ENCODE results near the gene CADPS2.
"Not testable (repeated sequence)": the region's sequence is repeated elsewhere in the genome, so short reads cannot be mapped to it uniquely, and the experiment has no call there.

Gene CADPS2

DNA sequence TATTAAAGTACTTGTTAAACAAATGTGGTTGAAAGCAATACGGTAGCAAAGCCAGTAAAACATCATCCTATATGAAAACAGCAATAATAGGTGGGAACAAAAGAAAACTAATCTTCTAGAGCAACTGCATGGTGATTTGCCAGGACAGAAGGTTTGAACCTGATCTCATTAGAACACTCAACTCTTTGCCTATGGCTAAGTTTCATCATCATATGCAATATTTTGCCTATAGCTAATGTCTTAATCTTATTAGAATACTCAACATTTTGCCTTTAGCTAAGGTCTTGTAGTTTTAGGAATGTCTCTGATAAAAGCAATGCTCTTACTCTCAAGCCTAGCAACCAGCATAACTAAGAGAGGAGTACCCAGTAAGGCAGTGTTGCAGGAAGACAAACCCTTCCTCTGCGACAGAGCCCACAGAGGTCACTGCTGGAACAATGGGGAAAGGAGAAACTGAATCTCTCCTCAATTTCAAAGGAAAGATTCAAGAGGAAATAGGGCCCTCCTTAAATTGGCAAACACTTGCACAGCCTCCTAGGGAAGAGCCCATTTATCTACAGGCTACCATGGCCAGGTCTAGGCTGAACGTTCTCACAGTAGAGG lies 38.3 kb downstream of the CADPS2 start:
- H3K36me3 ChIP-seq (ENCODE audit: control insufficient read depth, insufficient read depth, low read length): no peaks in the 10 kb centered on the region
- H3K4me3 ChIP-seq (ENCODE audit: low read depth, low read length): no peak overlapping the region
- no peak overlapping the region for H3K9ac ChIP-seq (ENCODE audit: low read depth, low read length)
- peaks cover 6% of the 10 kb centered on the region for H3K4me1 ChIP-seq (ENCODE audit: control insufficient read depth, insufficient read depth, low read length)
- no peaks in the 10 kb centered on the region for H3K9me3 ChIP-seq (ENCODE audit: control insufficient read depth, insufficient read depth, low read length)
- H3K27me3 ChIP-seq (ENCODE audit: control insufficient read depth, insufficient read depth, low read length): no peaks in the 10 kb centered on the region

DNA sequence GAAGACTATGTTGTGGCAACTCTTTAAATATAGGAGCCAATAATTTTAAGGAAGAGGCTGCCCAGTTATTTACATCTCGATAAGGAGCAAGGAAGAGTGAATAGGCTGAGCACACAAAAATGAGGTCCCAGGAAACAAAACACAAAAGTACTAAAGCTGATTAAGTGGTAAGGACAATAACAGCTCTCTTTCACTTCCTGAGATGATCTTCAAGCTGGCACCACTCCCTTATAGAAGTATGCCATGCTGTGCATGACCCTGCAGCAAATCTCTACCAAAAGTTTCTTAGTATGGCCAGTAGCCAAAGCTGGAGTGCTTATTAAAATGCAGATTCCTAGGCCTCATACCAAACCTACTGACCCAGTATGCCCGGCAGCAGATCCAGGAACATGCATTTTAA lies 39.7 kb downstream of the CADPS2 start:
- Histone ChIP-seq H3K4me3 (ENCODE audit: low read depth, low read length) (no peak overlapping the region), H3K9me3 (ENCODE audit: control insufficient read depth, insufficient read depth, low read length) (no peaks in the 10 kb centered on the region), H3K36me3 (ENCODE audit: control insufficient read depth, insufficient read depth, low read length) (no peaks in the 10 kb centered on the region), H3K27me3 (ENCODE audit: control insufficient read depth, insufficient read depth, low read length) (no peaks in the 10 kb centered on the region), H3K4me1 (ENCODE audit: control insufficient read depth, insufficient read depth, low read length) (peaks cover 6% of the 10 kb centered on the region), H3K9ac (ENCODE audit: low read depth, low read length) (no peak overlapping the region)

DNA sequence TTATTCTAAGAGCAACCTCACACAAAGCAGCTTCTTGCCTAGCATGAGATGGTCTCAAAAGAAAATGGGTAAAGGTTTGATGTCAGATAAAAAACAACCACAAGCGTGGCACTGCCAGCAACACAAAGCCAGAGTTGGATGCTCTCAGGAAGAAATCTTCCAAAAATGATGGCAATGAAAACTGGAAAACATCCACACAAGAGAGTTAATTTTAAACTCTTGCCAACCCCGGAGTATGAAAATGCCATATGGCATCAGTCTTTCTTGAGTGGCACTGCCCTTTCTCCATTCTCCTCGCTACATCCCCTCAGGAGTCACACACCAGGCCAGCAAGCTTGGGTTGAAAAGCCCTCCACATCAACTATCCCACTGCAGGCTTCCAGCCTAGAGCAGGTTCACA lies 41.0 kb downstream of the CADPS2 start:
- Histone ChIP-seq H3K9ac (ENCODE audit: low read depth, low read length) (no peak overlapping the region), H3K27me3 (ENCODE audit: control insufficient read depth, insufficient read depth, low read length) (no peaks in the 10 kb centered on the region), H3K36me3 (ENCODE audit: control insufficient read depth, insufficient read depth, low read length) (no peaks in the 10 kb centered on the region), H3K4me1 (ENCODE audit: control insufficient read depth, insufficient read depth, low read length) (peaks cover 6% of the 10 kb centered on the region), H3K4me3 (ENCODE audit: low read depth, low read length) (no peak overlapping the region), H3K9me3 (ENCODE audit: control insufficient read depth, insufficient read depth, low read length) (no peaks in the 10 kb centered on the region)

DNA sequence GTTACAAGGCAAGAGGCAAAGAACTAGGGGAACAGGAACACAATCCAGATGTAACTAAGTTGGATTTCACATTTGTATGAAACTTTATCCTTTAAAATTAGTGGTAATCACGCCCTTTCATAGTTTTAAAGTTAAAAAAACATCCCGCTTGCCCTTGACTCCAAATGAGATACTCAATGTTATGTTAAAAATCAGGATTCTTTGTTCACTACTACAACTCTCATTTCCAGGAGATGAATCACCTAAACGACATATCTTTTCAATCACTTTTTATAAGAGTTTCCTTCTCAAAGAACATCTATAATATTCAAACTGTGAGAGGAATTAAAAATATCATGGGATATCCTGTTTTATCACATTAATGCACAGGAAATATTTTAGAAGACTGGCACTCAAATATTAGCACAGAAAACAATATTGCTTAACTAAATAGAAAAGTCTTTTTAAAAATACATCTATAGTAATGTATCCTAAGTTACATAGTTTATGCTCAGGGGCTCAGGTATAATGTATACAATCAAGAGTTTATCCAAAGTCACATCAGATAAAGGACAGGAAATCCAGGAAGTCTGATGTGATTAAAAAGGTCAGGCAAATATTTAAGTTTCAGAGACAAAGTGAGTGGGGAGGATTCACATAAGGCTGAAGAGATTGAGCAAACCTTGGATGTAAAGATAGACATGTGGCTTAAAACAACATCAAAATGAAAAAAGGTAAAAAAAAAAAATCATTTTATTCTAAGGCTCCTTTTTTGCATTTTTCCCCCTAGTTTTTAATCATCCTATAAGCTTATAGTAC lies 41.9 kb downstream of the CADPS2 start:
- H3K9ac ChIP-seq (ENCODE audit: low read depth, low read length): no peak overlapping the region
- H3K9me3 ChIP-seq (ENCODE audit: control insufficient read depth, insufficient read depth, low read length): no peaks in the 10 kb centered on the region
- H3K27me3 ChIP-seq (ENCODE audit: control insufficient read depth, insufficient read depth, low read length): no peaks in the 10 kb centered on the region
- no peaks in the 10 kb centered on the region for H3K36me3 ChIP-seq (ENCODE audit: control insufficient read depth, insufficient read depth, low read length)
- H3K4me3 ChIP-seq (ENCODE audit: low read depth, low read length): no peak overlapping the region
- peaks cover 6% of the 10 kb centered on the region for H3K4me1 ChIP-seq (ENCODE audit: control insufficient read depth, insufficient read depth, low read length)

DNA sequence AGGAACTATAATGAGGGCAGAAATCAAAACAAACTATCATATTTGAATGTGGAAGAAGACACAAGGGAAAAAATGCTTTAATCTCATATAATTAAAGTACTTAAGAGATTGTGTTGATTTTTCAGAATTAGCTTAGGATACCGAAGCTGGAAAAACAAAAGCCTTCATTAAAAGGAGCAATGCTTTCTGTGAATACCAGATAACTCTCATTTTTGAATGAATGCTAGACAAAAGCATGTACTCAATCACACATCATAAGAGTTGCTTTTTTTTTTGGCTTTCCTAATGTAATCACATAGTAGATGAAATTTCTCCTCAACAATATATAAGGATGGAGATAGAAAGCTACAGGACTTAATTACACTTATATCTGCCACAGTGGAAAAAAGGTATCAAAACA lies 43.3 kb downstream of the CADPS2 start:
- no peaks in the 10 kb centered on the region for H3K9me3 ChIP-seq (ENCODE audit: control insufficient read depth, insufficient read depth, low read length)
- no peak overlapping the region for H3K9ac ChIP-seq (ENCODE audit: low read depth, low read length)
- H3K4me3 ChIP-seq (ENCODE audit: low read depth, low read length): no peak overlapping the region
- no peaks in the 10 kb centered on the region for H3K4me1 ChIP-seq (ENCODE audit: control insufficient read depth, insufficient read depth, low read length)
- H3K27me3 ChIP-seq (ENCODE audit: control insufficient read depth, insufficient read depth, low read length): no peaks in the 10 kb centered on the region
- H3K36me3 ChIP-seq (ENCODE audit: control insufficient read depth, insufficient read depth, low read length): no peaks in the 10 kb centered on the region

DNA sequence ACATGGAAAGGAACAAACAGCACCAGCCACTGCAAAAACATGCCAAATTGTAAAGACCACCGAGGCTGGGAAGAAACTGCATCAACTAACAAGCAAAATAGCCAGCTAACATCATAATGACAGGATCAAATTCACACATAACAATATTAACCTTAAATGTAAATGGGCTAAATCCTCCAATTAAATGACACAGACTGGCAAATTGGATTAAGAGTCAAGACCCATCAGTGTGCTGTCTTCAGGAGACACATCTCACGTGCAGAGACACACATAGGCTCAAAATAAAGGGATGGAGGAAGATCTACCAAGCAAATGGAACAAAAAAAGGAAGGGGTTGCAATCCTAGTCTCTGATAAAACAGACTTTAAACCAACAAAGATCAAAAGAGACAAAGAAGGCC lies 50.0 kb downstream of the CADPS2 start:
- not testable (repeated sequence) for H3K36me3 ChIP-seq (ENCODE audit: control insufficient read depth, insufficient read depth, low read length); H3K4me1 ChIP-seq (ENCODE audit: control insufficient read depth, insufficient read depth, low read length); H3K4me3 ChIP-seq (ENCODE audit: low read depth, low read length); H3K27me3 ChIP-seq (ENCODE audit: control insufficient read depth, insufficient read depth, low read length); H3K9me3 ChIP-seq (ENCODE audit: control insufficient read depth, insufficient read depth, low read length); H3K9ac ChIP-seq (ENCODE audit: low read depth, low read length)

DNA sequence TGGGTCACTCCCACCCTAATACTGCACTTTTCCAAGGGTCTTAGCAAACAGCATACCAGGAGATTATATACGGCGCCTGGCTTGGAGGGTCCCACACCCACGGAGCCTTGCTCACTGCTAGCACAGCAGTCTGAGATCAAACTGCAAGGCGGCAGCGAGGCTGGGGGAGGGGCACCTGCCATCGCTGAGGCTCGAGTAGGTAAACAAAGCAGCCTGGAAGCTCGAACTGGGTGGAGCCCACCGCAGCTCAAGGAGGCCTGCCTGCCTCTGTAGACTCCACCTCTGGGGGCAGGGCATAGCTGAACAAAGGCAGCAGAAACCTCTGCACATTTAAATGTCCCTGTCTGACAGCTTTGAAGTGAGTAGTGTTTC lies 51.7 kb downstream of the CADPS2 start:
- H3K9ac ChIP-seq (ENCODE audit: low read depth, low read length); H3K27me3 ChIP-seq (ENCODE audit: control insufficient read depth, insufficient read depth, low read length); H3K9me3 ChIP-seq (ENCODE audit: control insufficient read depth, insufficient read depth, low read length); H3K4me1 ChIP-seq (ENCODE audit: control insufficient read depth, insufficient read depth, low read length); H3K36me3 ChIP-seq (ENCODE audit: control insufficient read depth, insufficient read depth, low read length): not testable (repeated sequence)
- peak overlapping the region; percentile 32 for H3K4me3 ChIP-seq (ENCODE audit: low read depth, low read length)

DNA sequence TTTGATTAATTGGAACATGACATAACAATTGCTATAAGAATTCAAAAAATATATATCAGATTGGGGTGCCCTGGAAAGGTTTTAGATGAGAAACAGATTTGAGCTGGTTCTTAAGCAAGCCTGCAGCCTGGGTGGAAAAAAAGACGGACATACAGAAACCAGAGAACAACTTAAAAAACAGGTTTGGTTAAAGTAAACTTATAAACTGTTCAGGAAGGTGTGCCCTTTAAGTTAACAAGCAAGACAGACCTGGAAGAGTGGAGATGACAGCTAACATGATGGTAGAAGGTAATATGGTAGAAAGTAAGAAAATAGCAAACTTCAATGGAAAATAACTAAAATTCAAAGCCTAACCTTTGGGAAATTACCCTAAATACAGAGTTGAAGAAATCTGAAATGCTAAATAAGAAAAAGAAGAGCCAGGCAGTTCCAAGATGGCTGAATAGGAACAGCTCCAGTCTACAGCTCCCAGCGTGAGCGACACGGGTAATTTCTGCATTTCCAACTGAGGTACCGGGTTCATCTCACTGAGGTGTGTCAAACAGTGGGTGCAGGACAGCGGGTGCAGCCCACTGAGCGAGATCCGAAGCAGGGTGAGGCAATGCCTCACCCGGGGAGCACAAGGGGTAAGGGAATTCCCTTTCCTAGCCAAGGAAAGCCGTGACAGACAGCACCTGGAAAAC lies 52.2 kb downstream of the CADPS2 start:
- H3K36me3 ChIP-seq (ENCODE audit: control insufficient read depth, insufficient read depth, low read length): no peaks in the 10 kb centered on the region
- H3K9ac ChIP-seq (ENCODE audit: low read depth, low read length): no peak overlapping the region
- peak overlapping the region; percentile 32 for H3K4me3 ChIP-seq (ENCODE audit: low read depth, low read length)
- no peaks in the 10 kb centered on the region for H3K9me3 ChIP-seq (ENCODE audit: control insufficient read depth, insufficient read depth, low read length)
- no peaks in the 10 kb centered on the region for H3K4me1 ChIP-seq (ENCODE audit: control insufficient read depth, insufficient read depth, low read length)
- H3K27me3 ChIP-seq (ENCODE audit: control insufficient read depth, insufficient read depth, low read length): no peaks in the 10 kb centered on the region

DNA sequence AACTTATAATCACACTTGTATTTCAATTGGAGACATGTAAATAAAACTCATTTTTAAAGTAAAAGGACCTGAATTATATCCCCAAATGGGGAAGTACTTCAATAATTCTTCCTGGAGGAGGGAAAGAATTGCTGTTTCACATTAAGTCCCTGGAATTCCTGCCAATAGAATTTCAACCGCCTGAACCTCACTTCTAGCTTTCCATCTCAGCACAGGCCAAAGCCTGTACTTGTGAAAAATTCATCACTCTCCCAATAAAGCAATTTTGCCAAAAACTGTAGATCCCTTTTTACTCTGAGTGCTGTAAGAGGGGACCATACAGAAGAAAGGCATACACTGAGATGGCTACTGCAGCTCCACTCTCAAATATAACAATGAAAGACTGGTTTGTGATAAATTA lies 54.8 kb downstream of the CADPS2 start:
- Histone ChIP-seq H3K36me3 (ENCODE audit: control insufficient read depth, insufficient read depth, low read length) (no peaks in the 10 kb centered on the region), H3K4me3 (ENCODE audit: low read depth, low read length) (no peak overlapping the region), H3K4me1 (ENCODE audit: control insufficient read depth, insufficient read depth, low read length) (no peaks in the 10 kb centered on the region), H3K9ac (ENCODE audit: low read depth, low read length) (no peak overlapping the region), H3K9me3 (ENCODE audit: control insufficient read depth, insufficient read depth, low read length) (no peaks in the 10 kb centered on the region), H3K27me3 (ENCODE audit: control insufficient read depth, insufficient read depth, low read length) (no peaks in the 10 kb centered on the region)

DNA sequence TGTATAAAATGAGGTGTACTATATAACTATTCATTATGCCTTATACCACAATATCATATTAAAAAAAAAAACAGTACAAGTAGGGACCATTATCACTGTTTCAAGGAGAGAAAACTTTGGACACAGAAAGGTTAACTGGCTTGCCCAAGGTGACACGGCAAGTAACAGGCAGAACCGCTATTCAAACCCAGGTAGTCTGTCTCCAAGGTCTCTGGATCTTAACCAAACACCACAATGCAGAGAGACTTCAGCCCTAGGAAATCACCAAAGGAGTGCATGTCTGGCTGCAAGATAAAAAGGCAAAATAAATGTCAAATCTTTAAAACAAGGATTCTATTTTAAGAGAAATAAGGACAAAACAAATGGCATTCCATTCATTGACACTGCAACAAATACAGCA lies 56.3 kb downstream of the CADPS2 start:
- Histone ChIP-seq H3K9ac (ENCODE audit: low read depth, low read length) (no peak overlapping the region), H3K27me3 (ENCODE audit: control insufficient read depth, insufficient read depth, low read length) (no peaks in the 10 kb centered on the region), H3K4me3 (ENCODE audit: low read depth, low read length) (no peak overlapping the region), H3K9me3 (ENCODE audit: control insufficient read depth, insufficient read depth, low read length) (no peaks in the 10 kb centered on the region), H3K36me3 (ENCODE audit: control insufficient read depth, insufficient read depth, low read length) (no peaks in the 10 kb centered on the region), H3K4me1 (ENCODE audit: control insufficient read depth, insufficient read depth, low read length) (no peaks in the 10 kb centered on the region)

DNA sequence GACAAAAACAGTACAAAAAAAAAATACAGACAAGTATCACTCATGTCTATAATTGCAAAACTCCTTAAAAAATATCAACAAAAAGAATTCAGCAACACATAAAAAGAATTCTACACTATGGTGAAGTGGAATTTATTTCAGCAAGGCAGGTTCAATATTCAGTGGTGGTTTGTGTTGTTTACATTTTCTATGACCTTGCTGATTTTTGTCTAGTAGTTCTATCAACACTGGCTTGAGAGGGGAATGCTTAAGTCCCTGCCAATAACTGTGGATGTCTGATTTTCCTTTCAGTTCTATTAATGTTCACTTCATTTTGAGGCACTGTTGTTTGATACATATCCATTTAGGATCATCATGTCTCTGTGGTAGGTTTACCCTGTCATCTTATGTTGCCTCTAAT lies 58.5 kb downstream of the CADPS2 start:
- Histone ChIP-seq H3K4me3 (ENCODE audit: low read depth, low read length) (no peak overlapping the region), H3K9me3 (ENCODE audit: control insufficient read depth, insufficient read depth, low read length) (no peaks in the 10 kb centered on the region), H3K4me1 (ENCODE audit: control insufficient read depth, insufficient read depth, low read length) (no peaks in the 10 kb centered on the region), H3K36me3 (ENCODE audit: control insufficient read depth, insufficient read depth, low read length) (no peaks in the 10 kb centered on the region), H3K9ac (ENCODE audit: low read depth, low read length) (no peak overlapping the region), H3K27me3 (ENCODE audit: control insufficient read depth, insufficient read depth, low read length) (no peaks in the 10 kb centered on the region)

DNA sequence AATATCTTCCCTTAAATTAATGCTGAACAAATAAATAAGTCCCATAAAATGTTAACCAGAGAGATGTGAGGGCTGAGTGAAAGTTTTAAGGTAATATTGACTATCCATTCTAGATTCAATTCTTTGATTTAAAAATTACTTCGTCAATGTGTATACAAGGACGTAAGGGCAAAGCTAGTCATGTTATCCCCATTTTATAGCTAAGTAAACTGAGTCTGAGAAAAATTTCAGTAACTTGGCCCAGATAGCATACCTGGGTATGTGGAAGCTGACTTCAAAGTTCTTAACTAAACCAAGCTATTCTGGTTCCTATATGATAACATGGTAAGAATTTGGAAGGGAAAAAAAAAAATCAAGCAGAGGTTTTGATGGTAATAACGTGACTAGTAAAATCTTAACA lies 72.4 kb downstream of the CADPS2 start:
- H3K4me1 ChIP-seq (ENCODE audit: control insufficient read depth, insufficient read depth, low read length): no peaks in the 10 kb centered on the region
- no peak overlapping the region for H3K9ac ChIP-seq (ENCODE audit: low read depth, low read length)
- no peaks in the 10 kb centered on the region for H3K27me3 ChIP-seq (ENCODE audit: control insufficient read depth, insufficient read depth, low read length)
- no peak overlapping the region for H3K4me3 ChIP-seq (ENCODE audit: low read depth, low read length)
- H3K9me3 ChIP-seq (ENCODE audit: control insufficient read depth, insufficient read depth, low read length): no peaks in the 10 kb centered on the region
- no peaks in the 10 kb centered on the region for H3K36me3 ChIP-seq (ENCODE audit: control insufficient read depth, insufficient read depth, low read length)
